ENCODE data around the gene STAC2.

STAC2 gene

DNA sequence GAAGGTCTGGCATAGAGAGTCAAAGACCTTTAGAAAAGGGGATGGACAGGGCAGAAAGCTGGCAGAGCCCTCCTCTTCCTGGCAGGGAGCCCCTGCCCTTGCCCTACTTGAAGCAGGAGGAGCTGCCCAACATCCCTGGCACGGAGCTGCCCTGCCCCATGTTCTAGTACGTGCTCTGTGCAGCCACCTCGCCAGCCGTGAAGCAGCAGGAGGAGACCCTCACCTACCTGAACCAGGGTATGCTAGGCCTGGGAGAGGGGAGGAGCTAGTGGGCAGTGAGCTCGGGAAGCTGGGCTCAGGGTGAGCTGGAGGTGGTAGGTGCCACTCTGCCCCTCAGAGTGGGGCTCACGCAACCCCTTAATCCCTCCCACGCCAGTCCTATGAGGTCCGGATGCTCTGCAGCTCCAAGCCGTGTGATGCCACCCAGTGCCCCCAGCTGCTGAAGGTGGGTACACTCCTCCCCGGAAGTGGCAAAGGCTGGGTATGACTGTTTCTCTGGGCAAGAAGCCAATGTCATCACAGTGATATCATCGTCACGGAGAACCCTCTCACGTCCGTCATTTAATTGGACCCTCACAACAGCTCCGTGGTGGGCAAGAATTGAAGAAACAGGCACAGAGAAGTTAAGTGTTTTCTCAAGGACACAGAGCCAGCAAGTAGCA lies 12.7 kb upstream of the STAC2 start:
- Mint-ChIP-seq H3K4me3 (peak overlapping the region; percentile 59 to 73), H3K9me3 (no peaks in the 10 kb centered on the region), H3K4me1 (peaks cover 48% of the 10 kb centered on the region), H3K27ac (peak overlapping the region in 1 of 2 donors; percentile 6), H3K27me3 (no peaks in the 10 kb centered on the region)
- peak; percentile 50 to 80 for DNase-seq
- ATAC-seq = peak; percentile 89

DNA sequence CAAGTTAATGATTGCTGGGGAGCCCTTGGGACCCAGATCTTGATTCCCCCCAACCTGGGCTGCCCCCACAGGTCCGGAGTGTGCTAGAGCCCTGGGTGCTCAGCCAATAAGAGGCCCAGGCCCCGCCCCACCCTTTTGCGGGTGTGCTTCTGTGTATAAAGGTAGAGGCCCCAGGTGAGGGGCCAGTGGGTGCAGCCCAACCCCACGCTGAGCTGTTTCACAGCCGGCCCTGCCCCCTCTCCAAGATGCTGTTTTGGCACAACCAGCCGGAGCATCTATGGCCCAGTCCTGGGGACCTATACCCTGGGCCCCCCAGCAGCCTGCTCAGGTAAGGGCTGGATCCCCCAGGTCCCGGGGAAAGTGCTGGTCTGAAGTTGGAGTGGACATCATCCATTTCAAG lies 11.8 kb upstream of the STAC2 start:
- Mint-ChIP-seq H3K27me3 (no peaks in the 10 kb centered on the region), H3K27ac (no peak overlapping the region), H3K9me3 (no peaks in the 10 kb centered on the region), H3K4me3 (no peak overlapping the region), H3K4me1 (peaks cover 42% of the 10 kb centered on the region)
- no peak for DNase-seq
- ATAC-seq = no peak

DNA sequence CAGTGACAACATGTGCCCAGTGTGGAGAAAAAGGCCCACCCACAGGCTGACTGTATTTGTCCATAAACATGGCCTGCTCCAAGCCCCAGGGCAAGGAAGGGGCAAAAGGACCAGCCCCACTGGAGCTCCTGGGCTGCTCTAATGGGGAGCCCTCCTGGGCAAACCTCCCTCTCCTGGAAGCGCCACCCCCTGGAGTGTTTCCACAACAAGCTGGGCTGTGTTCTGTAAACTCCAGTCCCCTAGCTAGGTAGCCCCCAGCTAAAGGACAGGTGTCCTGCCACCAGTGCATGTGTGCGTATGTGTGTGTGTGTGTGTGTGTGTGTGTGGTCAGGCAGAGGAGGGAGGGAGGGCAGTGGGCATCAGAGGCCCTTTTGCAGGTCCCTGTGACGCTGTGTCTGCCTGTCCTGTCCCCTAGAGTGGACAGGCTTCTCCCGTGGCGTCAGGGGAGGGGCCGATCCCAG lies 11.3 kb upstream of the STAC2 start:
- H3K9me3 Mint-ChIP-seq = no peaks in the 10 kb centered on the region
- H3K27ac Mint-ChIP-seq = no peak overlapping the region
- no peak overlapping the region for H3K4me3 Mint-ChIP-seq
- H3K4me1 Mint-ChIP-seq = peaks cover 47% of the 10 kb centered on the region
- DNase-seq (no peak), ATAC-seq (no peak)
- H3K27me3 Mint-ChIP-seq = peaks cover 5% of the 10 kb centered on the region

DNA sequence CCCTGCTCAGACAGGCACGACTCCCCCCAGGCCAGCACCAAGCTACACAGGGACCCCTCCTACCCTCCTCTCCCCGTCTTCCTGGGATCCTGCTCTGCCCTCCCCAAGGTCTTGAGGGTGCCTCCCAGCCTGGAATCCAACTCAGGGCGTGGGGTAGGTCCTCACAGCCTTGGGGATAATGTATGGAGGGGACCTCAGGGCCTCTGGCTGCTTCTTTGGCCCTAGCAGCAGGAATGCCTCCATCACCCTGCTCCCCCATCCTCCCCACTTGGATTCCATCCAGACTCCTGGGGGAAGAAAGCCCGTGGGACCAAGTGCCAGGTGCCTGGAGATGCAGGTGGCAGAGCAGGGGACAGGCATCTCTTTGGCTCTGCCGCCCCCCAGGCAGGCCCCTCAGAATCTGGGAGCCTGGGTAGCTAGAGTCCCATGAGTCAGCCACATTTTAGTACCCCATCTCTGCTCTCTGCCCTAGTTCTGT lies 10.7 kb upstream of the STAC2 start:
- ATAC-seq (no peak), DNase-seq (no peak)
- Mint-ChIP-seq H3K27me3 (peaks cover 7% of the 10 kb centered on the region), H3K9me3 (no peaks in the 10 kb centered on the region), H3K27ac (no peak overlapping the region), H3K4me3 (no peak overlapping the region), H3K4me1 (peaks cover 52% of the 10 kb centered on the region)

DNA sequence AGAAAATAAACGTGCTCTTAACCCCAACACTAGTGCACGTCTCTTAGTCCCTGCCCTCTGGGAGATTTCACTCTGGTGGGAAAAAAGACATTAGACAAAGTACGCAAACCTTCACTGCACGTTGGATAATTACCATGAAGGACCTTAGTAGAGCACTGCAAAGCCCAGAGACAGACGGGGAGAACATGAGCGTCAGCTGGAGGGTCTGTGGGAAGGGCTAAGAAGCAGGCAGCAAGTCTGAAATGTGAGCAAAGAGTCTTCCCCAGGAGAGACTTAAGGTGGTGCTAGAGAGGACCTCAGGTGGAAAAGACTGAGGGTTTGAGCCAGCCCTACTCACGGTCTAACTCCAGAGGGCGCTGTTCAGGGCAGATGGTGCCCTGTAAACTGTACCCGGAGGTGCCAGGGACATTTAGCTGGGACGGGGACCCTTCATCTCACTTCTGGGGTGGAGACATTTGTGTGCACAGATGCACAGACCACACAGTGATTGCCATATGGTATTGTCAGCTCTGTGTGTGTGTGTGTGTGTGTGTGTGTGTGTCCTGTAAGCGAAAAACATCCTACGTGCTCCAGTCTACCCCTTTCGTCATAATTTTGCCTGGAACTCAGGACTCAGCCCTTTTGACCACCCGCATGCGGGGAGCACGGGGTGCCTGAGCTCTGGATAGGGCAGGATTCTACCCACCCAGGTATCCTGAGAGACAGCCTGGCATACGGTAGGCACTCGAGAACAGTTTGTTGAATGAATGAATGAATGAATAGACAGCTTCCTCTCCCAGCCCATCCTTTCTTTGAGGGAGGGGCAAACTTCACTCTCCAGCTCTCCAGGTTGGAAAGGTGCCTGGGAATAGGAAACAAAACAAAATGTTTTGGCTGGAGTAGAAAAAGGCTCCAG lies 10.1 kb upstream of the STAC2 start:
- ATAC-seq (peak; percentile 72), DNase-seq (peak; percentile 58 to 67)
- H3K27me3 Mint-ChIP-seq = peaks cover 7% of the 10 kb centered on the region
- no peak overlapping the region for H3K27ac Mint-ChIP-seq
- H3K4me1 Mint-ChIP-seq = peaks cover 57% of the 10 kb centered on the region
- no peak overlapping the region for H3K4me3 Mint-ChIP-seq
- no peaks in the 10 kb centered on the region for H3K9me3 Mint-ChIP-seq

DNA sequence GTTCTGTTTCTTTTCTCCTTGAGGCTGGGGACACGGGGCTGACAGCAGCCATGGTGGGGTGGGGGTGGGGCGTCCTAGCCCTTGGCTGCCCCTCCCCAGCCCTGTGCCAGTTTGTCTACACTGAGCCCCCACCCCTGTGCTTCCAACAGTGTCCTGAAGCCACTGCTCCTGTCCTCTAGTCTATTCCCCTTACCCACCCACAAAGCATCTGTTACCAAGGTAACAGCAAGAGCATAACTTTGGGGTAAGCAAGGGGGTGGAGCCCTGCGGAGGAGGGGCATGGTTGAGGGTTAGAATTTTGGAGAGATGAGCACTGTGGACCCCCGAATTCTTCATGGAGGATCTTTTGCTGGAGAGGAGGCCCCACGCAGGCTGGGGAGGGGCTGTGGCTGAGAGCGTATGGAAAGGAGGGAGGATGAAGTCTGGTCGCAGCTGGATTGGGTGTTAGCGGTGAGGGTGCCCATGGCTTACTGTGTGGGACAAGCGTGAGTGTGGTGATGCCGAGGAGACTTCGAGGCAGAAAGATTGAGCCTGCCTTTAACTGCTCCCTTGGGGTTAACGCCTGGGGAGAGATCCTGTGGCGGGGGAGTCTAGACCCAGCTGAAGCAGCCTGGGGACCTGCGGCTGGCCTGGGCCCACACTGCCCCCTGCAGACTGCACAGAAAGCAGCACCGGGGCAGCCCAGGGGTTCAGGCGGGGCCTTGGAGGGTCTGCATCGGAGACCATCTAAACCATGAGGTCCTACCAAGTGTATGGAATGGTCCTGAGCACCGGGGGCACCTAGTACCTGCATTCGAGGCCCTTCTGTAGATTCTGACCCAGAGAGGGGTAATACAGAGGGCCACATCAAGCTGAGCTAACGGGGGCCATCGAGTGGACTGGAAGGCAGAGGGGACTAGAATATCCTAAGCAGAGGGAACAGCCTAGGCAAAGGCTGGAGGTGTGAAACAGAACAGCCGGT lies 6.1 kb upstream of the STAC2 start:
- Mint-ChIP-seq H3K4me1 (peaks cover 35% of the 10 kb centered on the region), H3K27ac (peak overlapping the region in 1 of 2 donors; percentile 77), H3K27me3 (peaks cover 29% of the 10 kb centered on the region), H3K4me3 (peak overlapping the region; percentile 39 to 50), H3K9me3 (no peaks in the 10 kb centered on the region)
- DNase-seq (peak; percentile 60), ATAC-seq (peak; percentile 82)

DNA sequence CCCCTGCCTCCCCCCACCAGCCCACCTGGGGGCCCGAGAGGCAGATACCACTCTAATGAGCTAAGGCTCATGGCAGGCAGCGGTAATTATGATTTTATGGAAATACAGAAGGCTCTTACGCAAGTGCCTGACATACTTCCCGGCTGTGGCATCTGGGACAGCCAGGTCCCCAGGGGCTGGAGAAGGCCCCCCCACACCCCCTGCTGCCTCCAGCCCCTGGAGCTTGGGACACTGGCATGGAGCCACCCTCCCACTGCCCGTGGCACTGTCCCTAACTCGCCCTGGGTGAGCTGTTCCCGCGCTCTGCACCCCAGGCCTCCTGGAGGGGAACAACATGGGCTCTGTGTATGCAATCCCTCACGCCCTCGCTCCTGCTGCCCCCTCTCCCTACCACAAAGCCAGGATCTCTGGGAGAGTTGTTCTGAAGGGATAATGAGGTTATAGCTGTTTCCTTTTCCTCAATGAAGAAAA lies 5.4 kb upstream of the STAC2 start:
- no peak for DNase-seq
- H3K27ac Mint-ChIP-seq = no peak overlapping the region
- no peaks in the 10 kb centered on the region for H3K9me3 Mint-ChIP-seq
- peaks cover 33% of the 10 kb centered on the region for H3K27me3 Mint-ChIP-seq
- peak overlapping the region in 1 of 2 donors; percentile 26 for H3K4me3 Mint-ChIP-seq
- peaks cover 37% of the 10 kb centered on the region for H3K4me1 Mint-ChIP-seq
- no peak for ATAC-seq

DNA sequence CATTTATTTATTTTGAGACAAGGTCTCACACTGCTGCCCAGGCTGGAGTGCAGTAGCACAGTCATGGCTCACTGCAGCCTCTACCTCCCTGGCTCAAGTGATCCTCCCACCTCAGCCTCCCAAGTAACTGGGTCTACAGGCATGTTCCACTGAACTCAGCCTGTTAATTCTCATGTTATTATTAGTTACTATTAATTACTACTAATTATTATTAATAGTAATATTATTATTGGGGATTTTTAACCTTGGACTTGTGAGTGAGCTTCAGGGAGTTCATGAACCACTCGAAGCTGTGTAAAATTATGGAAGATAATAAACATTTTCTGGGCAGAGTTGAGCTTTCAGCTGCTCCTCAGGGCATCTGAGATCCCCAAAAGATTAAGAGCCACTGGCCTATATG lies 4.6 kb upstream of the STAC2 start:
- peaks cover 36% of the 10 kb centered on the region for H3K4me1 Mint-ChIP-seq
- H3K27me3 Mint-ChIP-seq = peaks cover 41% of the 10 kb centered on the region
- DNase-seq (no peak), ATAC-seq (no peak)
- no peak overlapping the region for H3K4me3 Mint-ChIP-seq
- no peaks in the 10 kb centered on the region for H3K9me3 Mint-ChIP-seq
- no peak overlapping the region for H3K27ac Mint-ChIP-seq

DNA sequence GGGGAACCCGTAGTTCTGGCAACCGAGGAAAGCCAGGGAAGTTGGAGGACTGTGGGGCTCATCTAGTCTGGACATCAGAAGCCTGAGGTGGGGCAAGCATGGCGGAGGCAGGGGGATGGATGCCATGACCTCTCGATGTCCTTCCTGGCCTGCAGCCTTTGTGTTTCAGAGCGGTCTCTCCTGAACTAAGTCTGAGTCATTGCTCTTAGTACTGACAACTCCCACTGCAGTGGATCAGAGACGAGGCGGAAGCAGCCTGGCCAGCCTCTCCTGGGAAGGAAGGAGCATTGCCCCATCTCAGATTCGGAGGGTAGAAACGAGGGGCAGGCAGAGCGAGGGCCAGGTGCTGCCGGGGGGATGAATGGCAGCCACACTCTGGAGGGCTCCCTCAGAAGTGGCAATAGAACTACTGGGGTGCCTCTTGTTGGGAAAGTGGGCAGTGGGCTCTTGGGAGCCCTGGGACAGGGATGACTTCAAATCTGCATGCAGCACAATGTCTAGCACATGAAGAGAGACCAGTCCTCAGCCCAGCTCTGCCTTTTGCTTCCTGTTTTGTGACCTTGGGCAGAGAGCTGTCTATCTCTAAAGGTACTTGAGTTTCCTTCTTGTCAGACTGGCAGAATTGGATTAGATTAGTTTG lies 3.6 kb upstream of the STAC2 start:
- Mint-ChIP-seq H3K27me3 (peaks cover 51% of the 10 kb centered on the region), H3K4me1 (peaks cover 35% of the 10 kb centered on the region), H3K9me3 (no peaks in the 10 kb centered on the region), H3K27ac (no peak overlapping the region), H3K4me3 (no peak overlapping the region)
- DNase-seq (no peak), ATAC-seq (no peak)

DNA sequence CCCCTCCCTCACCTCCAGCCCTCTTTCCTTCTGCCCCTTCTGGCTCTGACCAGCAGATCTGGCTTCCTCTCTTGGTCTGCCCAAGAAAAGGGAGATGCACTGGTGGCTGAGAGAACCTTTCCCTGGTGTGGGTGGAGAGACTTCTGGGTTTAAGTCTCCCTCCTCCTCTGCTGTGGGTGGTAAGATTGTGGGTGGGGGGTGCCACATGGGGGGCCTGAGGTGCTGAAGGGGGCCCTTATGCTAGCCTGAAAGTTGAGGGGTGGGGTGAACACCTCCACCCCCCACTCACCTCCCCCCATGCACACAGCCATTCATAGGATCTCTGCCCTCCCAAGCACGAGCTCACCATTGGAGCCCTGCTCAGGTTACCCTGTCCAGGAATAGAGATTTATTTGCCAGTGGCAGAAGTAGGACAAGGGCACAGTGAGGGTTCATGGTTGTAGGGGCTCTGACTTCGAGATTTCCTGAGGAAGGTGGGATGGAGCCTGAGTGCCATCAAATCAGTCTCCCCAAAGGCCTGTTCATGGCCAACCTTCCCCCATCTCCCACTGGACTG lies 1.7 kb upstream of the STAC2 start:
- Mint-ChIP-seq H3K4me3 (no peak overlapping the region), H3K9me3 (no peaks in the 10 kb centered on the region), H3K27ac (no peak overlapping the region), H3K27me3 (peaks cover 67% of the 10 kb centered on the region), H3K4me1 (peaks cover 40% of the 10 kb centered on the region)
- DNase-seq (no peak), ATAC-seq (no peak)

DNA sequence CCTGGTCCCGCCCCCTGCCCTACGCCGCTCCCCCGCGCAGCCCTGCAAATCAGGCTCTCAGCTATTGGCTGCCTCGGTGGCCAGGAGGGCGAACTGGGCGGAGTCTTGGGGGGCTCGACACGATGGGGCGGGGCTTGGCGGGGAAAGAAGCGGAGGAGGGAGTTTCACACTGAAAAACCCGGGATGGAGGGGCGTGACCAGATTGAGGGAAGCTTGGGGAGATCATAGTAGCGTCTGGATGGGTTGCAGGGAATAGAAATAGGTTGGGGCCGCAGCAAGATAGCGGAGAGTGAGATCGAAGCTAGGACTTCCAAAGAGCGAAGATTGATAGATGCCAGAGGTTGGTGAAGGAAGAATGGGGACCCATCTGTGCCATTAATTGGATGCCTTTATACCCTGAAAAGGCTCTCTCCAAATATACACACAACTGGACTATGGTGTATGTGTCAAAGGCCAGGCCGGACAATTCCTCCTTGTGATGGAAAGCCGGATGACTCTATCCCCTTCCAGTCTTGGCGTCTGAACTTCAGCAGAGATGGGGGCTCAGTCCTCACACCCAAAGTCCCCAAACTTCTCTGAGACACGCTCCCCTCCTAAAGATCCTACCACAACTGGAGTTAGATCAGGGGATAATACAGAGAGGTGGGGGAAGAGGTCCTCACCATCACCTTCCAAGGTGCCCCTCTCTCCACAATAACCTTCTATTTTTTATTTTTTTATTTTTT lies 376 bp upstream of the STAC2 start:
- peaks cover 61% of the 10 kb centered on the region for H3K27me3 Mint-ChIP-seq
- peak in 1 of 2 donors; percentile 48 for DNase-seq
- peaks cover 27% of the 10 kb centered on the region for H3K4me1 Mint-ChIP-seq
- no peaks in the 10 kb centered on the region for H3K9me3 Mint-ChIP-seq
- H3K4me3 Mint-ChIP-seq = peak overlapping the region; percentile 88 to 90
- ATAC-seq = peak; percentile 72
- no peak overlapping the region for H3K27ac Mint-ChIP-seq

DNA sequence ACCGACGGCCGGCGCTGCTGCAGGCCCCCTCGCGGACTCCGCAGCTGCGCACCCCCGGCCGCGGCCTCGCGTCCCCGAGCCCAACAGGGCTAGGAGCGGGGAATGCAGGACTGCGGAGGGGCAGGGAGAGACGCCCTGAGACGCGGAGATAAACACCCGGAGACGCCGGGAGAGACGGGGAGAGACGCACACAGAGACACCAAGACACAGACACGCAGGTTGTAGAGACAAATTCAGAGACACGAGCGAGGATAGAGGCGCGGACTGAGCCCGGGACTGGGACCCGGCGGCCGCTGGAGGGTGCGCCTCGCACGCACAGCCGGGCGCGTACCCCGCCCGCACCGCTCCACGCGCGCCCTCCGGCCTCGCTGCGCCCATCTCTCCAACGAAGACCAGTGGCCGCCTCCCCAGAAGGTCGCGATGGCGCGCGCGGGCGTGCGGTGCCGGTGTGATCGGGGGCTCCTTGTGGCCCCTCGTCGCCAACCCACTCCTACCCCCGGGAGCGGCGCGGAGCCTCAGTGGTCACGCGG lies 902 bp downstream of the STAC2 start:
- Mint-ChIP-seq H3K27ac (peak overlapping the region in 1 of 2 donors; percentile 80), H3K27me3 (peaks cover 62% of the 10 kb centered on the region), H3K4me1 (peaks cover 26% of the 10 kb centered on the region), H3K9me3 (no peaks in the 10 kb centered on the region), H3K4me3 (peak overlapping the region; percentile 81 to 82)
- ATAC-seq (peak; percentile 40), DNase-seq (no peak)

DNA sequence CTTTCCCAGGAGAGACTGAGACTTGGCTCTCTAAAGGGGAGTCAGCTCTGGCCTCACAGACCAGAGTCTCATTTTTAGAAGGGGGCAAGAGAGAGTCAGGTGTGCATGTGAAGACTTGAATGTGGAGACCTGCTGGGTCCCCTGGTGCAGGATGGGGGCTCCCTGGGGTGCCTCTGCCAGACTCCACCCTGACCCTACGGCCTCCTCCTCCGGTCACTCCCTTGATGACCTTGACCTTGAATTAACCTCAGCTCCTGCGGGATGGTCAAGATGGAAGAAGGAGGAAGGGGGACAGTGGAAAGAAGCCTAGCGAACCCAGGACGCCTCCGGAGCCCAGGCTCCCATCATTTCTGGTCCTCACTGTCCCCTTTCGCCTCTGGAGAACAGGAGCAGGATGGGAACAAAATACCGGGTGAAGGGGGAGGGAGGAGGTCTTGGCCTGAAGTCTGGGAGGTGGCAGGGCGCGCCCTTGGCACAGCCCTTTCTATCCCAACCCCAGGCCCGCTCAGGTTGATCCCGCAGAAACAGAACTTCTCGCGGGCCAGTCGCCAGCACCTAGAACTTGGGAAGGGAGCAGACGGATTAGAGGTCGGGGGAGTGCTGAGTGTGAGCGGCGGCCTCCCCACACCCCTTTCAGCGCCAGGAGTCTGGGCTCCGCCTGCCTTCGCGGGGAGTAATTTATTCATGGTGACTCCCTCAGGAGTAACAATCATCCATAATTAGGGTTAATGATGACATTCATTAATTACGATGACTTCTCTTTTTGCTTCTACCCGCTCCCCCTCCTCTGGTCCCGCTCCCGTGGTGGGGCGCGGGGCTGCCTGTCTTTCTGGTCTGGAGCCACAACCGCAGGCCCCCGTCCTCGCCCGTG lies 1.6 kb downstream of the STAC2 start:
- Mint-ChIP-seq H3K9me3 (no peaks in the 10 kb centered on the region), H3K4me3 (peak overlapping the region; percentile 32 to 58), H3K27me3 (peaks cover 63% of the 10 kb centered on the region), H3K4me1 (peaks cover 20% of the 10 kb centered on the region), H3K27ac (no peak overlapping the region)
- no peak for ATAC-seq
- DNase-seq = no peak
